OCI-LY1 (cell line): ENCODE measurements around the gene OXSR1.

Experiments
- H2AFZ ChIP-seq: fragments of 200-600 bp; sonication (generic), shearing (Covaris generic); 2 replicates; pipeline ENCODE4 v1.6.0; 2014; ENCODE audit warnings: antibody characterized with exemption, mild to moderate bottlenecking, low read length
- H3F3A ChIP-seq: fragments of 200-600 bp; sonication (generic), shearing (Covaris generic); 2 replicates; pipeline ENCODE4 v1.6.0; 2014; ENCODE audit warnings: mild to moderate bottlenecking, antibody characterized with exemption, low read length, moderate library complexity; ENCODE audit not compliant: insufficient read depth
- H3K27ac ChIP-seq: fragments of 200-600 bp; sonication (generic); 2 replicates; pipeline ENCODE4 v1.5.1; 2014; ENCODE audit warnings: low read length, mixed run types, mild to moderate bottlenecking, low read depth; ENCODE audit not compliant: poor library complexity, severe bottlenecking
- H3K27me3 ChIP-seq: fragments of 200-600 bp; sonication (generic); 2 replicates; pipeline ENCODE4 v1.6.0; 2014; ENCODE audit warnings: antibody characterized with exemption, mild to moderate bottlenecking, low read length, moderate library complexity; ENCODE audit not compliant: insufficient read depth
- H3K36me3 ChIP-seq: fragments of 200-600 bp; sonication (generic); 2 replicates; pipeline ENCODE4 v1.6.1; 2014; ENCODE audit warnings: mild to moderate bottlenecking, antibody characterized with exemption, low read length, moderate library complexity, mixed read lengths; ENCODE audit not compliant: insufficient read depth
- H3K4me1 ChIP-seq: fragments of 200-600 bp; sonication (generic); 2 replicates; pipeline ENCODE4 v1.5.1; 2014; ENCODE audit warnings: mild to moderate bottlenecking, low read length, moderate library complexity; ENCODE audit not compliant: insufficient read depth, severe bottlenecking
- H3K4me2 ChIP-seq: fragments of 200-600 bp; sonication (generic), shearing (Covaris generic); 2 replicates; pipeline ENCODE4 v1.6.1; 2014; ENCODE audit warnings: low read length
- H3K4me3 ChIP-seq: fragments of 200-600 bp; sonication (generic); 2 replicates; pipeline ENCODE4 v1.5.1; 2014; ENCODE audit warnings: low read length, low read depth, mild to moderate bottlenecking, mixed read lengths; ENCODE audit not compliant: poor library complexity, severe bottlenecking
- H3K79me2 ChIP-seq: fragments of 200-600 bp; shearing (Covaris generic); 2 replicates; pipeline ENCODE4 v1.6.1; 2016; ENCODE audit warnings: mixed run types, low read length, mixed read lengths; ENCODE audit not compliant: insufficient read depth
- H3K9ac ChIP-seq: fragments of 200-600 bp; sonication (generic), shearing (Covaris generic); 2 replicates; pipeline ENCODE4 v1.6.1; 2014; ENCODE audit warnings: mild to moderate bottlenecking, low read length, mixed read lengths
- H3K9me2 ChIP-seq: fragments of 200-600 bp; sonication (generic), shearing (Covaris generic); 2 replicates; pipeline ENCODE4 v1.6.1; 2014; ENCODE audit warnings: low read depth, mild to moderate bottlenecking, low read length, mixed read lengths
- H3K9me3 ChIP-seq: fragments of 200-600 bp; shearing (Covaris generic); 2 replicates; pipeline ENCODE4 v1.6.1; 2014; ENCODE audit warnings: low read length, mixed read lengths
- H4K20me1 ChIP-seq: fragments of 200-600 bp; sonication (generic), shearing (Covaris generic); 2 replicates; pipeline ENCODE4 v1.6.0; 2016; ENCODE audit warnings: mild to moderate bottlenecking, low read length; ENCODE audit not compliant: insufficient read depth
- CTCF ChIP-seq: fragments of 200-600 bp; sonication (generic), shearing (Covaris generic); IDR thresholded peaks from 2 replicates; pipeline ENCODE4 v1.5.1; 2017; ENCODE audit warnings: mild to moderate bottlenecking, antibody characterized with exemption, low read length, moderate library complexity, mixed read lengths
- EZH2 ChIP-seq: fragments of 200-600 bp; sonication (generic), shearing (Covaris generic); IDR thresholded peaks from 2 replicates; pipeline ENCODE4 v1.8.0; 2017; ENCODE audit warnings: borderline replicate concordance, mixed run types, mild to moderate bottlenecking, antibody characterized with exemption, low read length, moderate library complexity, mixed read lengths

Gene OXSR1

GRCh38 chr3:38264353-38264771 is 99.0 kb downstream of the OXSR1 start:
- H3K27me3 ChIP-seq = no peaks in the 10 kb centered on the region
- H3K9me3 ChIP-seq = no peaks in the 10 kb centered on the region
- H3K79me2 ChIP-seq = no peaks in the 10 kb centered on the region
- no peaks in the 10 kb centered on the region for H3F3A ChIP-seq
- TF ChIP-seq CTCF (no peak), EZH2 (no peak)
- H3K4me1 ChIP-seq = peaks cover 14% of the 10 kb centered on the region
- H3K4me3 ChIP-seq = no peak overlapping the region
- no peaks in the 10 kb centered on the region; the same call in 1 of the 2 replicates for H3K36me3 ChIP-seq
- no peak overlapping the region for H3K27ac ChIP-seq
- H3K9me2 ChIP-seq = no peaks in the 10 kb centered on the region
- H3K9ac ChIP-seq = no peak overlapping the region
- H4K20me1 ChIP-seq = no peaks in the 10 kb centered on the region
- no peak overlapping the region for H2AFZ ChIP-seq
- no peak overlapping the region for H3K4me2 ChIP-seq

- no peaks in the 10 kb centered on the region for H3K79me2 ChIP-seq
- H3F3A ChIP-seq = no peaks in the 10 kb centered on the region
- H3K4me2 ChIP-seq = no peak overlapping the region
- H3K4me1 ChIP-seq = peaks cover 14% of the 10 kb centered on the region
- no peaks in the 10 kb centered on the region for H4K20me1 ChIP-seq
- no peak overlapping the region for H3K9ac ChIP-seq
- no peak overlapping the region for H2AFZ ChIP-seq
- H3K9me3 ChIP-seq = no peaks in the 10 kb centered on the region
- H3K27me3 ChIP-seq = no peaks in the 10 kb centered on the region
- no peak for TF ChIP-seq EZH2
- TF ChIP-seq CTCF = no peak
- H3K9me2 ChIP-seq = no peaks in the 10 kb centered on the region
- no peak overlapping the region for H3K27ac ChIP-seq
- H3K36me3 ChIP-seq = no peaks in the 10 kb centered on the region; the same call in 1 of the 2 replicates
- no peak overlapping the region for H3K4me3 ChIP-seq
These were observed 99.4 kb downstream of the OXSR1 start for GRCh38 chr3:38264779-38265178.

GRCh38 chr3:38265604-38266307 is 100.4 kb downstream of the OXSR1 start, which contains the start of gene SLC22A13:
Gene SLC22A13 (plus strand): TSS chr3:38265812. CDS start chr3:38265861, 49 bp downstream.
- Histone ChIP-seq H3K9me3 (no peaks in the 10 kb centered on the region), H3K4me2 (no peak within 1 kb of the TSS)
- TF ChIP-seq EZH2 = no peak
- TF ChIP-seq CTCF = no peak

More at GRCh38 chr3:38265604-38266307, 100.4 kb downstream of the OXSR1 start, which contains the start of gene SLC22A13:
- Histone ChIP-seq H3K4me3 (no peak within 1 kb of the TSS), H4K20me1 (no peaks in the 10 kb centered on the region), H3K36me3 (no peaks in the 10 kb centered on the region; the same call in 1 of the 2 replicates), H3K27ac (no peak within 1 kb of the TSS), H3K79me2 (no peaks in the 10 kb centered on the region), H2AFZ (no peak within 1 kb of the TSS), H3K27me3 (no peaks in the 10 kb centered on the region), H3K9me2 (no peaks in the 10 kb centered on the region), H3F3A (no peaks in the 10 kb centered on the region), H3K9ac (no peak within 1 kb of the TSS), H3K4me1 (peaks cover 14% of the 10 kb centered on the region)
